HEK293 (cell line): ENCODE measurements around the gene ZNF385C.

Source experiments
- CTCF ChIA-PET: fragments of 350-600 bp; formaldehyde crosslinking; extraction: SDS; loops from one replicate; lab custom pipeline; 2021; ENCODE audit warnings: antibody characterized with exemption; lab: Yijun Ruan, JAX
- POLR2A ChIA-PET: fragments of 300-600 bp; formaldehyde crosslinking; extraction: SDS; loops from one replicate; lab custom pipeline; 2020; ENCODE audit warnings: antibody characterized with exemption, inconsistent platforms; lab: Yijun Ruan, JAX
- H3K27ac ChIP-seq: fragments of 200-500 bp; sonication (Bioruptor generic); 2 replicates; pipeline ENCODE4 v1.5.1; 2014; ENCODE audit warnings: low read depth, low read length, control low read depth, inconsistent platforms; ENCODE audit errors: extremely low read depth
- H3K36me3 ChIP-seq, 2 experiments: fragments of 200-500 bp in 1 of 2; sonication (Bioruptor generic) in 1 of 2; 1 replicate in 1 of 2; 2 replicates in 1 of 2; pipeline ENCODE4 v1.5.1; 2014 to 2017; ENCODE audit warnings: inconsistent platforms in 2 of 2, low read length in 2 of 2; ENCODE audit not compliant: control insufficient read depth in 2 of 2, insufficient read depth in 1 of 2
- H3K4me1 ChIP-seq: fragments of 200-500 bp; sonication (Bioruptor generic); 2 replicates; pipeline ENCODE4 v1.5.1; 2014; ENCODE audit warnings: mild to moderate bottlenecking, low read length, inconsistent platforms; ENCODE audit not compliant: control insufficient read depth, insufficient read depth
- H3K4me3 ChIP-seq: 2 replicates; pipeline ENCODE4 v1.5.1; 2011; ENCODE audit warnings: low read depth, mild to moderate bottlenecking, control low read depth, low read length, moderate library complexity
- H3K9me3 ChIP-seq: fragments of 200-500 bp; sonication (Bioruptor generic); 2 replicates; pipeline ENCODE4 v1.5.1; 2014; ENCODE audit warnings: low read depth, low read length, inconsistent platforms; ENCODE audit not compliant: control insufficient read depth, insufficient read depth
- EGR2 ChIP-seq: fragments of 450-650 bp; formaldehyde crosslinking; IDR thresholded peaks from 2 replicates; pipeline ENCODE4 v1.5.1; 2016; ENCODE audit warnings: low read depth, missing biosample characterization, missing genetic modification characterization
- GLIS2 ChIP-seq: fragments of 450-650 bp; formaldehyde crosslinking; IDR thresholded peaks from 2 replicates; pipeline ENCODE4 v1.5.1; 2016; ENCODE audit warnings: missing biosample characterization, missing genetic modification characterization
- KLF9 ChIP-seq: fragments of 450-650 bp; formaldehyde crosslinking; IDR thresholded peaks from 2 replicates; pipeline ENCODE4 v1.5.1; 2016; ENCODE audit warnings: missing biosample characterization, missing genetic modification characterization, low read depth
- REST ChIP-seq: fragments of 450-650 bp; formaldehyde crosslinking; IDR thresholded peaks from 2 replicates; pipeline ENCODE4 v1.5.1; 2016; ENCODE audit warnings: missing biosample characterization, missing genetic modification characterization
- YY2 ChIP-seq: fragments of 450-650 bp; formaldehyde crosslinking; IDR thresholded peaks from 2 replicates; pipeline ENCODE4 v1.5.1; 2016; ENCODE audit warnings: missing biosample characterization, missing genetic modification characterization
- ZFHX2 ChIP-seq: fragments of 450-650 bp; formaldehyde crosslinking; conservative IDR thresholded peaks from 2 replicates; pipeline ENCODE4 v1.5.1; 2016; ENCODE audit warnings: missing biosample characterization, missing genetic modification characterization
- ZNF169 ChIP-seq: fragments of 450-650 bp; formaldehyde crosslinking; IDR thresholded peaks from 2 replicates; pipeline ENCODE4 v1.5.1; 2016; ENCODE audit warnings: missing biosample characterization, missing genetic modification characterization
- ZNF514 ChIP-seq: fragments of 450-650 bp; formaldehyde crosslinking; IDR thresholded peaks from 2 replicates; pipeline ENCODE4 v1.5.1; 2016; ENCODE audit warnings: missing biosample characterization, missing genetic modification characterization
- ZNF530 ChIP-seq: fragments of 450-650 bp; formaldehyde crosslinking; IDR thresholded peaks from 2 replicates; pipeline ENCODE4 v1.5.1; 2016; ENCODE audit warnings: low read depth, missing biosample characterization, missing genetic modification characterization
- ZNF561 ChIP-seq: fragments of 450-650 bp; IDR thresholded peaks from 2 replicates; pipeline ENCODE4 v1.5.1; 2018; ENCODE audit warnings: missing biosample characterization, missing genetic modification characterization, borderline replicate concordance

The ZNF385C gene

GRCh38 chr17:42094375-42095069 lies 3.8 kb downstream of the ZNF385C start:
- no peak for TF ChIP-seq ZNF169 (tag by site-specific recombination)
- TF ChIP-seq REST = no peak
- no peak for TF ChIP-seq YY2 (tag by site-specific recombination)
- peak; percentile 23; the same call in 1 of the 2 replicates for TF ChIP-seq GLIS2 (tag by site-specific recombination)
- no peak for TF ChIP-seq ZNF514 (tag by site-specific recombination)
- Histone ChIP-seq H3K9me3 (no peaks in the 10 kb centered on the region), H3K4me3 (no peak overlapping the region), H3K4me1 (no peaks in the 10 kb centered on the region; the same call in 1 of the 2 replicates), H3K27ac (no peak overlapping the region), H3K36me3 (no peaks in the 10 kb centered on the region)
- ChIA-PET CTCF (interaction anchor here (0.7 to 12.3 kb wide), 4 partner anchors 16 to 119 kb away, joined by 3 to 132 read pairs (median 3); partner anchors contain the start of gene NKIRAS2), POLR2A (no interaction called here)

GRCh38 chr17:42092939-42093338 lies 5.3 kb downstream of the ZNF385C start:
- no peaks in the 10 kb centered on the region for H3K36me3 ChIP-seq
- no peaks in the 10 kb centered on the region; the same call in 1 of the 2 replicates for H3K4me1 ChIP-seq
- TF ChIP-seq EGR2 (tag by site-specific recombination) = 0 out of 2 replicates have a peak, but pooled peaks have one; percentile 11
- TF ChIP-seq ZNF530 = no peak
- 0 out of 2 replicates have a peak, but pooled peaks have one; percentile 18 for TF ChIP-seq ZFHX2 (tag by site-specific recombination)
- no peak overlapping the region for H3K27ac ChIP-seq
- ChIA-PET CTCF (interaction anchor here (0.6 to 2.5 kb wide), 3 partner anchors 27 to 88 kb away, joined by 3 to 26 read pairs (median 6); partner anchors contain the start of genes KCNH4 and NKIRAS2), POLR2A (no interaction called here)
- no peaks in the 10 kb centered on the region for H3K9me3 ChIP-seq
- no peak overlapping the region for H3K4me3 ChIP-seq

- POLR2A ChIA-PET = interaction anchor here (0.6 to 1.1 kb wide), 2 partner anchors 36 to 45 kb away, joined by 3 to 4 read pairs; no protein-coding TSS in a partner anchor
Observed at GRCh38 chr17:42090964-42091790, 7.1 kb downstream of the ZNF385C start.

More at GRCh38 chr17:42090964-42091790, 7.1 kb downstream of the ZNF385C start:
- H3K4me1 ChIP-seq = peaks cover 5% of the 10 kb centered on the region
- H3K9me3 ChIP-seq = no peaks in the 10 kb centered on the region
- H3K36me3 ChIP-seq = no peaks in the 10 kb centered on the region
- H3K4me3 ChIP-seq = no peak overlapping the region
- TF ChIP-seq ZNF561 (tag by site-specific recombination) (no peak), KLF9 (peak; percentile 31; the same call in 1 of the 2 replicates), REST (0 out of 2 replicates have a peak, but pooled peaks have one; percentile 32)
- CTCF ChIA-PET = interaction anchor here (0.5 to 4.3 kb wide), 6 partner anchors 10 to 293 kb away, joined by 3 to 30 read pairs (median 6); no protein-coding TSS in a partner anchor
- no peak overlapping the region for H3K27ac ChIP-seq
